ENCODE measurements around the gene ASCC3.

- no peak for TF ChIP-seq EP300 (IDR thresholded peaks at IDR 0.05)
- no peak for TF ChIP-seq CTCF (IDR thresholded peaks at IDR 0.05)
- no peak for TF ChIP-seq POLR2A (IDR thresholded peaks at IDR 0.05)
These were observed 398.4 kb downstream of the ASCC3 start for GRCh38 chr6:100482698-100483097.
